GM18951 (cell line): ENCODE measurements around the gene ABRACL.

Experiments used
- POLR2A ChIP-seq: IDR thresholded peaks from 4 replicates; pipeline ENCODE4 v1.6.1; 2011; ENCODE audit warnings: mild to moderate bottlenecking; ENCODE audit not compliant: insufficient read length, insufficient read depth; ENCODE audit errors: extremely low read depth
- in situ Hi-C: fragments of 300-500 bp; cut with MboI; formaldehyde crosslinking; loops from one replicate; pipeline ENCODE4 v1.12.0; 2022; ENCODE audit warnings: low sequenced_read_pairs, mixed read lengths, inconsistent platforms; ENCODE audit not compliant: unreplicated experiment

The ABRACL gene

GRCh38 chr6:139051396-139052060, 23.0 kb downstream of the ABRACL start:
- no peak for TF ChIP-seq POLR2A
- in situ Hi-C loops = no loop called here

GRCh38 chr6:139053382-139053781, 24.8 kb downstream of the ABRACL start:
- in situ Hi-C loops = no loop called here
- TF ChIP-seq POLR2A = no peak

- no peak for TF ChIP-seq POLR2A
- in situ Hi-C loops = no loop called here
Observed at GRCh38 chr6:139054001-139054400, 25.5 kb downstream of the ABRACL start.

- in situ Hi-C loops = no loop called here
- no peak for TF ChIP-seq POLR2A
Observed at GRCh38 chr6:139055709-139056108, 27.2 kb downstream of the ABRACL start.

- no peak for TF ChIP-seq POLR2A
- in situ Hi-C loops = no loop called here
Observed at GRCh38 chr6:139058029-139058428, 29.5 kb downstream of the ABRACL start.

- no peak for TF ChIP-seq POLR2A
- in situ Hi-C loops = no loop called here
Observed at GRCh38 chr6:139060332-139060731, 31.8 kb downstream of the ABRACL start.

- no peak for TF ChIP-seq POLR2A
Observed at GRCh38 chr6:139062932-139063646, 34.5 kb downstream of the ABRACL start.

GRCh38 chr6:139064981-139065665, 36.6 kb downstream of the ABRACL start:
- no peak for TF ChIP-seq POLR2A
- in situ Hi-C loops = no loop called here

More at GRCh38 chr6:139062932-139063646, 34.5 kb downstream of the ABRACL start:
- in situ Hi-C loops = no loop called here

- in situ Hi-C loops = no loop called here
- no peak for TF ChIP-seq POLR2A
Observed at GRCh38 chr6:139066080-139066479, 37.5 kb downstream of the ABRACL start.

GRCh38 chr6:139068846-139069245, 40.3 kb downstream of the ABRACL start:
- in situ Hi-C loops = no loop called here
- no peak for TF ChIP-seq POLR2A

- in situ Hi-C loops = no loop called here
Observed at GRCh38 chr6:139073118-139073517, 44.6 kb downstream of the ABRACL start.

GRCh38 chr6:139079018-139079417, 50.5 kb downstream of the ABRACL start:
- in situ Hi-C loops = no loop called here

More at GRCh38 chr6:139073118-139073517, 44.6 kb downstream of the ABRACL start:
- no peak for TF ChIP-seq POLR2A

GRCh38 chr6:139080255-139080920, 51.8 kb downstream of the ABRACL start:
- in situ Hi-C loops = no loop called here

More at GRCh38 chr6:139079018-139079417, 50.5 kb downstream of the ABRACL start:
- TF ChIP-seq POLR2A = no peak

More at GRCh38 chr6:139080255-139080920, 51.8 kb downstream of the ABRACL start:
- no peak for TF ChIP-seq POLR2A
